Kidney epithelial cell (primary cell): Measurements from ENCODE around the gene AP3D1. TPM values are rescaled to one million over a fixed set of nuclear protein-coding genes. Genes with fewer than 3 reads are reported as not detected.

ENCODE experiments used
- DNase-seq: peaks from one replicate; pipeline ENCODE4 v3.0.0-alpha.2; 2010; ENCODE audit warnings: low read depth
- H3K27me3 ChIP-seq: 2 replicates; pipeline ENCODE4 v1.6.0; 2011; ENCODE audit warnings: low read length; ENCODE audit not compliant: control insufficient read depth, insufficient read depth
- H3K36me3 ChIP-seq: 2 replicates; pipeline ENCODE4 v1.5.1; 2011; ENCODE audit warnings: low read length; ENCODE audit not compliant: control insufficient read depth, insufficient read depth
- H3K4me3 ChIP-seq: 2 replicates; pipeline ENCODE4 v1.5.1; 2011; ENCODE audit warnings: low read depth, mild to moderate bottlenecking, control low read depth, low read length
- CTCF ChIP-seq: IDR thresholded peaks from 2 replicates; pipeline ENCODE4 v1.5.1; 2011; ENCODE audit warnings: mild to moderate bottlenecking, moderate library complexity, low read length, control low read depth, inconsistent platforms; ENCODE audit not compliant: insufficient read depth, poor library complexity, severe bottlenecking
- total RNA-seq: library from RNA; depleted of rRNA; stranded (reverse); fragments of >200 nt; gene quantifications from 2 replicates; pipeline ENCODE4 v1.2.3, GENCODE V29; 2015

AP3D1 gene
- total RNA-seq, 1 donor from 2014 or later, result 178 TPM

GRCh38 chr19:2079076-2079864 is 72.1 kb downstream of the AP3D1 start:
- Histone ChIP-seq H3K36me3 (peaks cover 4% of the 10 kb centered on the region), H3K4me3 (no peak overlapping the region), H3K27me3 (no peaks in the 10 kb centered on the region)
- TF ChIP-seq CTCF, result no peak
- DNase-seq, result no peak

GRCh38 chr19:2077833-2078619 is 73.3 kb downstream of the AP3D1 start:
- H3K27me3 ChIP-seq, result no peaks in the 10 kb centered on the region
- peaks cover 4% of the 10 kb centered on the region for H3K36me3 ChIP-seq
- DNase-seq, result no peak
- H3K4me3 ChIP-seq, result no peak overlapping the region
- no peak for TF ChIP-seq CTCF

GRCh38 chr19:2077398-2077797 is 74.0 kb downstream of the AP3D1 start:
- H3K4me3 ChIP-seq, result no peak overlapping the region
- no peak for TF ChIP-seq CTCF
- DNase-seq, result no peak
- peaks cover 3% of the 10 kb centered on the region for H3K36me3 ChIP-seq
- no peaks in the 10 kb centered on the region for H3K27me3 ChIP-seq

GRCh38 chr19:2076526-2076944 is 74.8 kb downstream of the AP3D1 start:
- Histone ChIP-seq H3K36me3 (peaks cover 2% of the 10 kb centered on the region), H3K4me3 (no peak overlapping the region), H3K27me3 (no peaks in the 10 kb centered on the region)
- TF ChIP-seq CTCF, result no peak
- DNase-seq, result no peak

GRCh38 chr19:2072757-2073551 is 78.4 kb downstream of the AP3D1 start:
- no peak for DNase-seq
- Histone ChIP-seq H3K27me3 (no peaks in the 10 kb centered on the region), H3K36me3 (no peaks in the 10 kb centered on the region), H3K4me3 (no peak overlapping the region)
- no peak for TF ChIP-seq CTCF
